Pancreas (tissue), 10 donors: ENCODE results near the gene MIX23. TPM values are rescaled to one million over a fixed set of nuclear protein-coding genes. Genes with fewer than 3 reads are reported as not detected.

Experiments
- ATAC-seq, 4 donors: fragments of 200-7000 bp; cut with Tn5 transposase; one replicate each; pipeline versions ENCODE4 v1.8.0 to v1.9.1; 2020; ENCODE audit warnings: mild to moderate bottlenecking in 4 of 4, moderate library complexity in 4 of 4
- DNase-seq, 6 donors: peaks; one replicate each; pipeline ENCODE4 v3.0.0-alpha.2; 2020
- FAIRE-seq: peaks from 2 replicates; lab custom pipeline; 2012; peaks lifted over from hg19 to GRCh38; lab: Jason Lieb, UNC
- H3K27ac ChIP-seq, 4 donors: fragments of 200-600 bp; sonication (generic); 1 replicate in 3 of 4; 2 replicates in 1 of 4; pipeline versions ENCODE4 v1.5.0 to v1.8.0; 2020
- H3K27me3 ChIP-seq, 4 donors: fragments of 200-600 bp; one replicate each; pipeline ENCODE4 v1.8.0; 2021
- H3K36me3 ChIP-seq, 3 donors: fragments of 200-600 bp; sonication (generic) in 1 of 3; one replicate each; pipeline versions ENCODE4 v1.5.0 to v1.8.0; 2020 to 2021
- H3K4me1 ChIP-seq, 3 donors: fragments of 200-600 bp; one replicate each; pipeline ENCODE4 v1.8.0; 2021
- H3K4me3 ChIP-seq, 4 donors: fragments of 200-600 bp; sonication (generic) in 2 of 4; one replicate each; pipeline versions ENCODE4 v1.5.0 to v1.8.0; 2020 to 2021
- H3K9me3 ChIP-seq, 4 donors: fragments of 200-600 bp; one replicate each; pipeline ENCODE4 v1.8.0; 2021
- WGBS, 2 donors: extraction: QIAGEN DNeasy Blood & Tissue Kit; methylation state at CpG; one replicate each; pipeline ENCODE4 v1.1.7; 2013; 5-methylcytosine and 5-hydroxymethylcytosine counted together
- intact Hi-C, 3 donors: fragments of 100-400 bp; cut with DNase I; formaldehyde crosslinking; loops; one replicate each; pipeline versions ENCODE4 v1.11.1 to v1.14.2; 2022
- polyA plus RNA-seq, 2 donors: library from polyadenylated mRNA; stranded (reverse); fragments of 200-250 nt; gene quantifications; one replicate each; pipeline ENCODE4 v1.2.3, GENCODE V29; 2013
- total RNA-seq, 6 donors: library from RNA; stranded (reverse); fragmentation: NEBNext Ultra II Directional in 4 of 6; extraction: Animal tissue kit (Norgen Biotek cat#: 25700) in 4 of 6; gene quantifications; one replicate each; pipeline versions ENCODE4 v1.2.1 to v1.2.4, GENCODE V29; 2021 to 2023
- TF ChIP-seq, protein P1 (sequence below), 4 donors: fragments of 200-600 bp; sonication (generic) in 3 of 4; IDR thresholded peaks; one replicate each; pipeline versions ENCODE4 v1.5.0 to v1.8.0; 2021; ENCODE audit warnings: antibody characterized with exemption in 4 of 4
- donor health status: healthy with polysubstance abuse.
- donor health status: DM: no; HTN: no; CAD: no; lungs with moderate emphysema.
- donor health status: DM: no; HTN: no; CAD: no.
- donor health status: control.
- donor health status: control.
- donor health status: Bipolar disorder and iron deficiency.
- donor health status: DM: yes; HTN: yes; CAD: no.
- donor health status: DM: no; HTN: no; CAD: no.
- donor health status: DM: no; HTN: no; CAD: no.
- donor health status: DM: yes; HTN: yes; CAD: no.

The MIX23 gene
- total RNA-seq (10 to 100 TPM in 5 of 6 donors, 1 to 10 TPM in 1; 9.3 to 15.2 (median 13.1) TPM), polyA plus RNA-seq (10 to 100 TPM; 28.5 to 28.6 TPM)

DNA sequence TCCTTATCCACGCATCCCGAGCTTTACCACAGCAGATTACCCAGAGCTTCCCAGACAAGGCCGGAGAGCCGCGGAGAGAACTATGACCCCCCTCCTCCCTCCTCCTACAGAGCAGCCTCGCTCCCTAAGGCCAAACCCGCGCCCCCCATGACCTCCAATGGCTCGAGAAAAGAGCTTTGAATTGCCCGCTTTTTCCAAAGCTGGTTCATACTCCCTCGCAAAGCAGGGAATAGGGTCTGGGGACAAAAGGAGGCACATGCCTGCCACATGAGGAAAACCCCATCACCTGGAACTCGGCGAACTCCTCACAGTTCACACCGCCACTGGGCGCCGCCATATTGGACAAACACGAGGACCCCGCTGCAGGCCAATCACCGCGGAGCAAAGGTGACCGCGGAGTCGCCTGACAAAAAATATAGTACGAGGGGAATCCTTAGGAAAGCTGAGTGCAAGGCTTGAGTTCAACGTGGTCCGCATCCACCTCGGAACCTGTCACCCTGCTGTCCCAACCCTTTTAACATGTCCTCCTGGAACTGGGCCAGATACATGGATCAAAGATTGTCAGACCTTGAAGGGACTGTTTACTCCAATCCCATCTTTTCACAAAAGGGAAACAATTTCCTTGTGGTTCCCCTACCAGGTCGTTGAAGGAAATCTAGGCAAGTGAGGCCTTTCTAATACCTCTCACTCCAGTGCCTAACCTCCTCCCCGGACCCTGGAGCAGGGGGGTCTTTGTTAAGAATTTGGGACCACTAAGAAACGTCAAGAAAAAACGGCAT is at the start of gene MIX23:
Gene MIX23, minus strand, starts transcription at position 344 of the 779 bp plus-strand sequence. Its CDS starts 7 bp downstream, at position 337.
- Histone ChIP-seq H3K4me1 (peaks cover 7 to 14% (median 13%) of the 10 kb centered on the region in 3 donors), H3K27me3 (no peaks in the 10 kb centered on the region), H3K36me3 (no peaks in the 10 kb centered on the region), H3K9me3 (no peaks in the 10 kb centered on the region), H3K27ac (peak within 1 kb of the TSS; percentile 74 to 96 (median 92)), H3K4me3 (peak within 1 kb of the TSS; percentile 69 to 82 (median 74))
- intact Hi-C loops: no loop called here
- DNase-seq: peak; percentile 78 to 91 (median 84)
- 0% methylated on average over 29 to 31 of the region's 31 CpGs for WGBS, 2 donors
- ATAC-seq: peak; percentile 78 to 88 (median 83)
- FAIRE-seq: no peak
- TF ChIP-seq, protein P1, sequence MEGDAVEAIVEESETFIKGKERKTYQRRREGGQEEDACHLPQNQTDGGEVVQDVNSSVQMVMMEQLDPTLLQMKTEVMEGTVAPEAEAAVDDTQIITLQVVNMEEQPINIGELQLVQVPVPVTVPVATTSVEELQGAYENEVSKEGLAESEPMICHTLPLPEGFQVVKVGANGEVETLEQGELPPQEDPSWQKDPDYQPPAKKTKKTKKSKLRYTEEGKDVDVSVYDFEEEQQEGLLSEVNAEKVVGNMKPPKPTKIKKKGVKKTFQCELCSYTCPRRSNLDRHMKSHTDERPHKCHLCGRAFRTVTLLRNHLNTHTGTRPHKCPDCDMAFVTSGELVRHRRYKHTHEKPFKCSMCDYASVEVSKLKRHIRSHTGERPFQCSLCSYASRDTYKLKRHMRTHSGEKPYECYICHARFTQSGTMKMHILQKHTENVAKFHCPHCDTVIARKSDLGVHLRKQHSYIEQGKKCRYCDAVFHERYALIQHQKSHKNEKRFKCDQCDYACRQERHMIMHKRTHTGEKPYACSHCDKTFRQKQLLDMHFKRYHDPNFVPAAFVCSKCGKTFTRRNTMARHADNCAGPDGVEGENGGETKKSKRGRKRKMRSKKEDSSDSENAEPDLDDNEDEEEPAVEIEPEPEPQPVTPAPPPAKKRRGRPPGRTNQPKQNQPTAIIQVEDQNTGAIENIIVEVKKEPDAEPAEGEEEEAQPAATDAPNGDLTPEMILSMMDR (IDR thresholded peaks at IDR 0.05): no peak

DNA sequence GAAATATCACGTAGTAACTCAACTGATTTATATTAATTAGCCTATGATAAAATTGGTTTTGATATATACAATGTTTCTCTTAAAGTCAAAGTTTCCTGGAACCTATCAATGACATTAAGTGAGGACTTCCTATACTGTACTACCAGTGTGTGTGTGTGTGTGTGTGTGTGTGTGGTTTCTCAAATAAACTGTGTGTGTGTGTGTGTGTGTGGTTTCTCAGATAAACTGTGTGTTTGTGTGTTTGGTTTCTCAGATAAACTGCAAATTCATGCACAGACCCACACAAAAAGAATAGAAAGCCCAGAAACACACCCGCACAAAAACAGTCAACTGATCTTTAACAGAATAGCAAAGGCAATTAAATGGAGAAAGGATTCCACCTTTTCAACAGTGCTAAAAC is 47.3 kb upstream of the MIX23 start:
- TF ChIP-seq, protein P1 (IDR thresholded peaks at IDR 0.05): no peak
- Histone ChIP-seq H3K36me3 (peaks cover under 1 to 15% (median 14%) of the 10 kb centered on the region in 3 donors), H3K4me1 (no peaks in the 10 kb centered on the region), H3K27me3 (no peaks in the 10 kb centered on the region), H3K27ac (no peak overlapping the region), H3K4me3 (no peak overlapping the region), H3K9me3 (no peaks in the 10 kb centered on the region)
- FAIRE-seq (no peak), DNase-seq (no peak), ATAC-seq (no peak)
- 89 to 94% methylated on average over 2 of the region's 2 CpGs for WGBS, 2 donors
- intact Hi-C loops: no loop called here

DNA sequence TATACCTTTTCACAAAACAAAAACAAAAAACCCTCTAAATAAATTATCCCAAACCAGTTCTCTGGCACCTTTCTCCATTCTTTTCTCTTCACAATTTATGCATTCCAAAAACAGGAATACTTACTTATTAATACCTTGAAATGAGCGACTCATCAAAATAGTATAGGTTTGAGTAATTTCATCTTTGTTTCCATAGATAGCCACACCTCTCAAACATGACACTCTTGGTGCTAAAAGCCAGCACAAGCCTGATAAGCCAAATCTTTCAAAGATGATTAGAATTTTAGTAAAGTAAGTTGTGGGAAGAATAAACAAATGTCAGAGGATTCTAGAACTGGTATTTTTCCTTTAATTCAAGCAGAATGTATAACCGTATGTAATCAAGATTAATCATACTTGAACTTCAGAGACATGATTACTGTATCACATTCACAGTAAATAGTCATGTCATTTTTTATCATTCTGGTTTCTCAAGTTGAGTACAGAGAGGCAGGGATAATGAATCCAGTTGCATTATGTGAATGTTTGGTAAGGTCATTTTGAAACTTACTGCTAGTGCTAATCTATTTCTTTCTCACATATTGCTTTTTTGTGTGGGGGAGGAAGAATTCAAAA is 44.9 kb upstream of the MIX23 start:
- FAIRE-seq (no peak), ATAC-seq (no peak), DNase-seq (no peak)
- TF ChIP-seq, protein P1 (IDR thresholded peaks at IDR 0.05): no peak
- intact Hi-C loops: no loop called here
- H3K9me3 ChIP-seq: no peaks in the 10 kb centered on the region
- no peaks in the 10 kb centered on the region for H3K27me3 ChIP-seq
- H3K4me1 ChIP-seq: no peaks in the 10 kb centered on the region
- 37 to 47% methylated on average over 2 of the region's 2 CpGs for WGBS, 2 donors
- no peak overlapping the region for H3K27ac ChIP-seq
- H3K36me3 ChIP-seq: peaks cover 3 to 15% (median 14%) of the 10 kb centered on the region in 3 donors
- H3K4me3 ChIP-seq: no peak overlapping the region

DNA sequence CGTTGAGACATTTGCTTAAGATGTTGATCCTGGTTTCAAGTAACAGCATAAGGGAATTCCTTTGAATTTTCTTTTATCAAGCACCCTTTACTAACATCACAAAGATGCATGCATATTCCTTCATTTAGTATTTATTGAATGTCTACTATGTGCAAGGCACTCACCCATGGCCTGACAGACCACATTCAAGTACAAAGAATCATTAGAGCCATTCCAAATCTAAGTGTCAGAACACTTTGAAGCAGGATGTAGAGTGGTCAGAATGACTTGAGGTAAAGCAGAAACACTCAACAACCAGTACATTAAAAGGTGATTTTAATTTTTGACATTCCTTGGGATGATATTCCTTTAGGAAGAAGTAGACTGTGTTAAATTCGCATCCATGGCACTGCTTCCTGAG is 38.8 kb upstream of the MIX23 start:
- H3K4me3 ChIP-seq: no peak overlapping the region
- no peaks in the 10 kb centered on the region for H3K27me3 ChIP-seq
- intact Hi-C loops: no loop called here
- ATAC-seq (no peak), DNase-seq (no peak), FAIRE-seq (no peak)
- H3K27ac ChIP-seq: no peak overlapping the region
- WGBS, 2 donors: 80 to 86% methylated on average over 2 of the region's 2 CpGs
- TF ChIP-seq, protein P1 (IDR thresholded peaks at IDR 0.05): no peak
- peaks cover 3 to 14% (median 9%) of the 10 kb centered on the region in 3 donors for H3K36me3 ChIP-seq
- no peaks in the 10 kb centered on the region for H3K9me3 ChIP-seq
- peaks cover 0 to 6% (median 6%) of the 10 kb centered on the region in 3 donors for H3K4me1 ChIP-seq
